CD14-positive monocyte (primary cell): Measurements from ENCODE around the gene NFE2L2. TPM values are rescaled to one million over a fixed set of nuclear protein-coding genes. Genes with fewer than 3 reads are reported as not detected.

Experiments
- DNase-seq, 3 donors: peaks; one replicate each; pipeline ENCODE4 v3.0.0-alpha.2; 2011 to 2022
- H2AFZ ChIP-seq: 2 replicates; pipeline ENCODE4 v1.6.0; 2012; ENCODE audit warnings: mild to moderate bottlenecking, low read depth, low read length, inconsistent platforms; ENCODE audit not compliant: insufficient read depth, poor library complexity, severe bottlenecking
- H3K27ac ChIP-seq, 2 donors: 1 replicate in 1 of 2; 2 replicates in 1 of 2; pipeline ENCODE4 v1.5.1; 2012 to 2013; ENCODE audit warnings: low read length in 2 of 2, control low read depth in 1 of 2, inconsistent platforms in 1 of 2, low read depth in 1 of 2, mild to moderate bottlenecking in 1 of 2
- H3K27me3 ChIP-seq, 2 donors: one replicate each; pipeline versions ENCODE4 v1.6.0 to v1.6.1; 2011 to 2013; ENCODE audit warnings: low read length in 2 of 2; ENCODE audit not compliant: control insufficient read depth in 2 of 2, insufficient read depth in 2 of 2
- H3K36me3 ChIP-seq, 2 donors: replicated peaks in 1 of 2; 1 replicate in 1 of 2; 2 replicates in 1 of 2; pipeline versions ENCODE4 v1.5.1 to v1.6.1; 2012 to 2013; ENCODE audit warnings: low read length in 2 of 2, control low read depth in 1 of 2, inconsistent platforms in 1 of 2, mild to moderate bottlenecking in 1 of 2; ENCODE audit not compliant: insufficient read depth in 2 of 2, control insufficient read depth in 1 of 2
- H3K4me1 ChIP-seq, 2 donors: 1 replicate in 1 of 2; 2 replicates in 1 of 2; pipeline versions ENCODE4 v1.5.1 to v1.6.1; 2012 to 2013; ENCODE audit warnings: low read length in 2 of 2, control low read depth in 1 of 2, inconsistent platforms in 1 of 2, mild to moderate bottlenecking in 1 of 2, moderate library complexity in 1 of 2; ENCODE audit not compliant: insufficient read depth in 2 of 2, control insufficient read depth in 1 of 2
- H3K4me2 ChIP-seq: replicated peaks from 2 replicates; pipeline ENCODE3; 2012; ENCODE audit warnings: low read length, moderate library complexity, mild to moderate bottlenecking; ENCODE audit not compliant: poor library complexity, severe bottlenecking; ENCODE audit errors: extremely low read depth
- H3K4me3 ChIP-seq, 3 experiments: fragments of 200-600 bp in 1 of 3; sonication (generic) in 1 of 3; replicated peaks in 1 of 3; 1 replicate in 2 of 3; 2 replicates in 1 of 3; pipeline ENCODE4 v1.5.1; 2011 to 2013; ENCODE audit warnings: low read length in 3 of 3, mild to moderate bottlenecking in 3 of 3, control low read depth in 2 of 3, low read depth in 2 of 3, inconsistent platforms in 1 of 3, moderate library complexity in 1 of 3
- H3K79me2 ChIP-seq: 2 replicates; pipeline ENCODE4 v1.6.0; 2012; ENCODE audit warnings: mild to moderate bottlenecking, control low read depth, inconsistent platforms, low read length, moderate library complexity; ENCODE audit not compliant: insufficient read depth
- H3K9ac ChIP-seq: 2 replicates; pipeline ENCODE4 v1.6.0; 2017; ENCODE audit warnings: low read length, mild to moderate bottlenecking; ENCODE audit not compliant: insufficient read depth, poor library complexity, severe bottlenecking
- H3K9me3 ChIP-seq, 2 donors: replicated peaks in 1 of 2; 1 replicate in 1 of 2; 2 replicates in 1 of 2; pipeline versions ENCODE4 v1.5.1 to v1.6.1; 2012 to 2013; ENCODE audit warnings: low read length in 2 of 2, control low read depth in 1 of 2; ENCODE audit not compliant: control insufficient read depth in 1 of 2, insufficient read depth in 1 of 2
- H4K20me1 ChIP-seq: 2 replicates; pipeline ENCODE4 v1.6.0; 2012; ENCODE audit warnings: mild to moderate bottlenecking, low read length, control low read depth, moderate library complexity; ENCODE audit not compliant: insufficient read depth
- H3K27ac Mint-ChIP-seq, 7 donors: one replicate each; pipeline ENCODE4 v1.8.0; 2020; ENCODE audit warnings: mild to moderate bottlenecking in 7 of 7, mixed read lengths in 7 of 7, moderate library complexity in 6 of 7, inconsistent platforms in 2 of 7
- H3K27me3 Mint-ChIP-seq, 3 donors: one replicate each; pipeline ENCODE4 v1.8.0; 2021 to 2022; ENCODE audit warnings: low read depth in 3 of 3, mild to moderate bottlenecking in 3 of 3, mixed read lengths in 3 of 3, moderate library complexity in 3 of 3, inconsistent platforms in 1 of 3
- H3K36me3 Mint-ChIP-seq, 2 donors: one replicate each; pipeline ENCODE4 v1.8.0; 2020; ENCODE audit warnings: mixed read lengths in 2 of 2, inconsistent platforms in 1 of 2, mild to moderate bottlenecking in 1 of 2
- H3K4me1 Mint-ChIP-seq: one replicate; pipeline ENCODE4 v1.8.0; 2020; ENCODE audit warnings: mild to moderate bottlenecking, mixed read lengths
- H3K4me3 Mint-ChIP-seq, 2 donors: one replicate each; pipeline ENCODE4 v1.8.0; 2020; ENCODE audit warnings: mild to moderate bottlenecking in 2 of 2, mixed read lengths in 2 of 2, moderate library complexity in 1 of 2
- H3K9me3 Mint-ChIP-seq, 7 donors: one replicate each; pipeline ENCODE4 v1.8.0; 2020 to 2022; ENCODE audit warnings: mixed read lengths in 7 of 7, mild to moderate bottlenecking in 6 of 7, moderate library complexity in 6 of 7, inconsistent platforms in 2 of 7
- WGBS: methylation state at CpG from one replicate; pipeline ENCODE4 v1.1.5; 2013; ENCODE audit warnings: missing lambda C conversion rate; ENCODE audit not compliant: insufficient coverage; 5-methylcytosine and 5-hydroxymethylcytosine counted together
- intact Hi-C, 2 donors: fragments of 100-400 bp; cut with micrococcal nuclease; formaldehyde crosslinking; loops; one replicate each; pipeline versions ENCODE4 v1.15.0 to v1.15.1; 2023
- polyA plus RNA-seq, 3 donors: library from polyadenylated mRNA; depleted of rRNA in 1 of 3; unstranded in 2 of 3; stranded (reverse) in 1 of 3; fragments of 300-500 nt in 2 of 3; fragments of >200 nt in 1 of 3; fragmentation: Illumina TruSeq in 2 of 3; gene quantifications; 1 replicate in 2 of 3; 2 replicates in 1 of 3; pipeline ENCODE4 v1.2.3, GENCODE V29; 2012 to 2021
- TF ChIP-seq, protein P1 (sequence below): fragments of 200-600 bp; IDR thresholded peaks from one replicate; pipeline ENCODE4 v1.8.0; 2022; ENCODE audit warnings: antibody characterized with exemption, mild to moderate bottlenecking

The NFE2L2 gene
- polyA plus RNA-seq, 3 donors = 38.7 to 51.6 (median 46.6) TPM

DNA sequence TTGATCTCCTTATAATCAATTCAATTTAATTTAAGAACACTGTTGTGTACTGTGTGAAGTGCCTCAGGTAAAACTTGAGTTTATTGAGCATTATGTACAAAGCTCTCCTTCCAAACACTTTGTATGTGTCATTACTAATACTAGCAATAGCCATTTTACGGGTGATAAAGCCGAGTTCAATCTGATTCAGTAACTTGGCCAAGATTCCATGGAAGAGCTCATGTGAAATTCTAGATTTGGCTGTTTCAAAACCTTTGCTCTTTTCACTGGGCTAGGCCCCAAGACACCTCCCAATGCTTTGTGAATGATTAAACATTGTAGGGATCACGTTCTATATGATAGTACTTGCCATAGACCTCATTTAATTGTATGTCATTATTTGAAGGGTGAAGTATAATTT lies 8.9 kb upstream of the NFE2L2 start:
- no peak overlapping the region for H3K4me2 ChIP-seq
- no peak overlapping the region for H3K27ac Mint-ChIP-seq
- no CpG with 5 or more reads among the region's 3 CpGs for WGBS

DNA sequence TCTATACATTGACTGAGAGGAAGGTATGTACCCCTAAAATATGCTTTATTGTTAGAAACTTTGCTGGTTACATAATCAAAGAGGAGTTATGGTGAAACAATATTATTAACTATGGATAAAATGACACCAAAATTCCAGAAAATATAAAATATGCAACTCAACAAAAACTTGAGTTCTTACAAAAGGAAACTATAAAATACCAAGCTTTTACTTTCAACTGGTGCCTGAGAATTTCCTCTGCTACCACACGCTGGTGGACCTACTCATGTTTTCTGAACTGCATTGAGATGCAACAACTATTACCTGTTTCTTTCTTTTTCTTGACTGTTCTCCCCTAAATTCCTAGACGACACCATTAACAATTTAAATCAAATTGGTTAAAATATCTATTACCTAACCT lies 8.2 kb upstream of the NFE2L2 start:
- no peak overlapping the region for H3K9ac ChIP-seq
- H3K27ac ChIP-seq = no peak overlapping the region
- no peak for DNase-seq
- H3K4me3 ChIP-seq = no peak overlapping the region
- H3K9me3 Mint-ChIP-seq = no peaks in the 10 kb centered on the region
- no peaks in the 10 kb centered on the region for H3K36me3 Mint-ChIP-seq
- no peaks in the 10 kb centered on the region for H3K9me3 ChIP-seq
- TF ChIP-seq, protein P1, sequence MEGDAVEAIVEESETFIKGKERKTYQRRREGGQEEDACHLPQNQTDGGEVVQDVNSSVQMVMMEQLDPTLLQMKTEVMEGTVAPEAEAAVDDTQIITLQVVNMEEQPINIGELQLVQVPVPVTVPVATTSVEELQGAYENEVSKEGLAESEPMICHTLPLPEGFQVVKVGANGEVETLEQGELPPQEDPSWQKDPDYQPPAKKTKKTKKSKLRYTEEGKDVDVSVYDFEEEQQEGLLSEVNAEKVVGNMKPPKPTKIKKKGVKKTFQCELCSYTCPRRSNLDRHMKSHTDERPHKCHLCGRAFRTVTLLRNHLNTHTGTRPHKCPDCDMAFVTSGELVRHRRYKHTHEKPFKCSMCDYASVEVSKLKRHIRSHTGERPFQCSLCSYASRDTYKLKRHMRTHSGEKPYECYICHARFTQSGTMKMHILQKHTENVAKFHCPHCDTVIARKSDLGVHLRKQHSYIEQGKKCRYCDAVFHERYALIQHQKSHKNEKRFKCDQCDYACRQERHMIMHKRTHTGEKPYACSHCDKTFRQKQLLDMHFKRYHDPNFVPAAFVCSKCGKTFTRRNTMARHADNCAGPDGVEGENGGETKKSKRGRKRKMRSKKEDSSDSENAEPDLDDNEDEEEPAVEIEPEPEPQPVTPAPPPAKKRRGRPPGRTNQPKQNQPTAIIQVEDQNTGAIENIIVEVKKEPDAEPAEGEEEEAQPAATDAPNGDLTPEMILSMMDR = no peak
- H3K4me1 ChIP-seq = peaks cover 1 to 18% of the 10 kb centered on the region in 2 donors
- WGBS = no CpG with 5 or more reads among the region's 2 CpGs
- intact Hi-C loops = no loop called here
- H3K4me3 Mint-ChIP-seq = no peak overlapping the region
- H2AFZ ChIP-seq = no peak overlapping the region
- H3K27me3 ChIP-seq = no peaks in the 10 kb centered on the region
- peaks cover 14% of the 10 kb centered on the region for H3K4me1 Mint-ChIP-seq
- H4K20me1 ChIP-seq = no peaks in the 10 kb centered on the region
- no peaks in the 10 kb centered on the region for H3K27me3 Mint-ChIP-seq
- no peak overlapping the region for H3K27ac Mint-ChIP-seq
- H3K79me2 ChIP-seq = no peaks in the 10 kb centered on the region
- no peaks in the 10 kb centered on the region for H3K36me3 ChIP-seq
- no peak overlapping the region for H3K4me2 ChIP-seq

More for the DNA sequence above, 8.9 kb upstream of the NFE2L2 start:
- no peaks in the 10 kb centered on the region for H3K9me3 ChIP-seq
- intact Hi-C loops = no loop called here
- H3K4me1 ChIP-seq = peaks cover 0 to 12% of the 10 kb centered on the region in 2 donors
- TF ChIP-seq, protein P1 = no peak
- H3K9ac ChIP-seq = no peak overlapping the region
- H3K27me3 ChIP-seq = no peaks in the 10 kb centered on the region
- H3K27ac ChIP-seq = no peak overlapping the region
- Mint-ChIP-seq H3K36me3 (no peaks in the 10 kb centered on the region), H3K4me3 (no peak overlapping the region), H3K27me3 (no peaks in the 10 kb centered on the region), H3K9me3 (no peaks in the 10 kb centered on the region), H3K4me1 (peaks cover 8% of the 10 kb centered on the region)
- no peak for DNase-seq
- no peak overlapping the region for H2AFZ ChIP-seq
- no peak overlapping the region for H3K4me3 ChIP-seq
- no peaks in the 10 kb centered on the region for H3K79me2 ChIP-seq
- H3K36me3 ChIP-seq = no peaks in the 10 kb centered on the region
- H4K20me1 ChIP-seq = no peaks in the 10 kb centered on the region
